ENCODE data around the gene ITGA11. TPM values are rescaled to one million over a fixed set of nuclear protein-coding genes. Genes with fewer than 3 reads are reported as not detected.

ITGA11 gene
- total and polyA plus RNA-seq, 10 donors = 0.27 to 17.2 (median 5.8) TPM

DNA sequence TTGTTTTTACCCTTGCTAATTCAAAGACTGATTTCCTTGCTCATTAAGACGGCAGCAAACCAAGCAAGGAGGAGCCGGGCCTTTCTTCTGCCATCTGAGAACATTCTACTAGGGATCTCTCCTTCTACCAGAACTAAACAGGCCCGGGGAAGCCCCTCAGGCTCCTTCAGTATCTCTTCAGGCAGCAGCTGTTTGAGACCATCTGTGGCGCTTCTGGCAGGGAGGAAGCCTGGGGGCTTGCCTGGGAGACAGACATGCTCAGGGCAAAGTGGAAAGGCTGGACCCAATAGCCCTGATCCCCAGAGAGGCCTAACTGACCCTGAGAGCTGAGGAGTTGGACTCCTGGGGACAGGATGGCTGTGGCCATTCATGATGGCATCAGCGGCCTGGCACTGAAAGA is 86.5 kb downstream of the ITGA11 start:
- no peaks in the 10 kb centered on the region for H3K9me3 ChIP-seq
- peak; percentile 43 for DNase-seq
- WGBS, 5 donors = 84 to 91% (median 87%) methylated on average over 5 of the region's 5 CpGs
- H3K4me3 ChIP-seq = no peak overlapping the region
- H3K27ac ChIP-seq = no peak overlapping the region
- intact Hi-C loops (cut with DNase I; ENCODE audit: low total_unique reads) = no loop called here
- no peaks in the 10 kb centered on the region for H3K27me3 ChIP-seq (replicated peaks in 1 of 7)
- H3K36me3 ChIP-seq = no peaks in the 10 kb centered on the region
- H3K4me1 ChIP-seq = peaks cover 0 to 27% (median 17%) of the 10 kb centered on the region in 6 donors
- TF ChIP-seq POLR2A (IDR thresholded peaks at IDR 0.05) = no peak
- no peak for TF ChIP-seq POLR2AphosphoS5 (IDR thresholded peaks at IDR 0.05)
- TF ChIP-seq, protein P1, sequence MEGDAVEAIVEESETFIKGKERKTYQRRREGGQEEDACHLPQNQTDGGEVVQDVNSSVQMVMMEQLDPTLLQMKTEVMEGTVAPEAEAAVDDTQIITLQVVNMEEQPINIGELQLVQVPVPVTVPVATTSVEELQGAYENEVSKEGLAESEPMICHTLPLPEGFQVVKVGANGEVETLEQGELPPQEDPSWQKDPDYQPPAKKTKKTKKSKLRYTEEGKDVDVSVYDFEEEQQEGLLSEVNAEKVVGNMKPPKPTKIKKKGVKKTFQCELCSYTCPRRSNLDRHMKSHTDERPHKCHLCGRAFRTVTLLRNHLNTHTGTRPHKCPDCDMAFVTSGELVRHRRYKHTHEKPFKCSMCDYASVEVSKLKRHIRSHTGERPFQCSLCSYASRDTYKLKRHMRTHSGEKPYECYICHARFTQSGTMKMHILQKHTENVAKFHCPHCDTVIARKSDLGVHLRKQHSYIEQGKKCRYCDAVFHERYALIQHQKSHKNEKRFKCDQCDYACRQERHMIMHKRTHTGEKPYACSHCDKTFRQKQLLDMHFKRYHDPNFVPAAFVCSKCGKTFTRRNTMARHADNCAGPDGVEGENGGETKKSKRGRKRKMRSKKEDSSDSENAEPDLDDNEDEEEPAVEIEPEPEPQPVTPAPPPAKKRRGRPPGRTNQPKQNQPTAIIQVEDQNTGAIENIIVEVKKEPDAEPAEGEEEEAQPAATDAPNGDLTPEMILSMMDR (IDR thresholded peaks at IDR 0.05 in 8 of 11, conservative IDR thresholded peaks at IDR 0.05 in 3 of 11) = no peak

DNA sequence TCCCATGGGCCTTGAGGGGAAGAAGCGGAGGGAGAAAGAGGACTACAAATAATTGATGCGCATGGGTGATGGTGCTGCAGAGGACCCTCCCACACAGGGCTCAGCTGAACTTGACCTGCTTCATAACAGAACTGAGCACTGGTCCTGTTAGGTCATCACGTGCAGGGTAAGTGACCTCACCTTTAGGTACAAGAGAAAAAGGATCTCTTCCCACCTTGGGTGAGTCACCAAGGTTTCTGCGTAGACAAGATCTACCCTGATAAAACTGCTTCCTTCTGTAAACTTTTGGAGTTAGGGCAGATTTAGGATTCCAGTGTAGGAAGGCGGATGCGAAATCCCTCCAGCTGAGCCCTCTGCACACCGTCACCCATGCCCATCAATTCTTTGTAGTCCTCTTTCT is 87.4 kb downstream of the ITGA11 start:
- DNase-seq = no peak
- intact Hi-C loops (cut with DNase I; ENCODE audit: low total_unique reads) = no loop called here
- 89 to 94% (median 91%) methylated on average over 7 of the region's 7 CpGs for WGBS, 5 donors
- no peaks in the 10 kb centered on the region for H3K27me3 ChIP-seq (replicated peaks in 1 of 7)
- no peaks in the 10 kb centered on the region for H3K36me3 ChIP-seq
- no peak for TF ChIP-seq POLR2AphosphoS5 (IDR thresholded peaks at IDR 0.05)
- TF ChIP-seq, protein P1 (IDR thresholded peaks at IDR 0.05 in 8 of 11, conservative IDR thresholded peaks at IDR 0.05 in 3 of 11) = no peak
- TF ChIP-seq POLR2A (IDR thresholded peaks at IDR 0.05) = no peak
- no peak overlapping the region for H3K27ac ChIP-seq
- no peak overlapping the region for H3K4me3 ChIP-seq
- no peaks in the 10 kb centered on the region for H3K9me3 ChIP-seq
- peaks cover 0 to 31% (median 19%) of the 10 kb centered on the region in 6 donors for H3K4me1 ChIP-seq

DNA sequence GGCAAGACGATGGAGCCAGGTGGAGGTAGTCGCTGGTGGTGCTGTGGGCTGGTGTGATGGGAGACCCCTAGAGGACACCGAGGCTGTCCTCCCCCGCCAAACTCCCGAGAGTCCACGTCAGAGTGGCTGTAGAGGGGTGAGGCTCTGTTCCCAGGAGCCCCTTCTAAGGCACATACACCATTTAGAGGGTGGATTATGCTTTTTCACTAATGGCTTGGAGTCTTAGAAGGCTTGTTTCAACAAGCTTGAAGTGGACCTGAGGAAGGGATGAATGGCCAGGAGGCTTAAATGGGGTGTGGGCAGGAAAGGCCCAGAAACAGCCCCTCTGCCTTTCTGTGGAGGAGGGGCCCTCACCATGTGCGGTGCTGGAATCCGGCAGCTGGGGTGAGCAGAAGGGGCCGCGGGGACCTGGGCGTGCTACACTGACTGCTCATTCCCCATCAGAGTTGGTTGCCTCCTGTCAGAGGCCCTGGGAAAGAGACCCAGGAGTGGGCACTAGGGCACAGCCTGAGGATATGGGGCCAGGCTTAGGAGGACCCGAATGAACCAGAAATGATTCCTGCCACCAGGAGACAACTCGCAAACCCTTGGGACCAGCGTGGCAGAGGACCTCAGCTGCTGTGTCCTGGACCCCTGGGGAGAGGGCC is 88.3 kb downstream of the ITGA11 start:
- H3K27me3 ChIP-seq (replicated peaks in 1 of 7) = no peaks in the 10 kb centered on the region
- peaks cover 0 to 31% (median 19%) of the 10 kb centered on the region in 6 donors for H3K4me1 ChIP-seq
- no peak overlapping the region for H3K27ac ChIP-seq
- peak; percentile 56 for DNase-seq
- H3K36me3 ChIP-seq = no peaks in the 10 kb centered on the region
- intact Hi-C loops (cut with DNase I; ENCODE audit: low total_unique reads) = no loop called here
- no peak for TF ChIP-seq POLR2AphosphoS5 (IDR thresholded peaks at IDR 0.05)
- TF ChIP-seq POLR2A (IDR thresholded peaks at IDR 0.05) = no peak
- TF ChIP-seq, protein P1 (IDR thresholded peaks at IDR 0.05 in 8 of 11, conservative IDR thresholded peaks at IDR 0.05 in 3 of 11) = no peak
- H3K4me3 ChIP-seq = no peak overlapping the region
- 85 to 96% (median 93%) methylated on average over 13 to 14 of the region's 14 CpGs for WGBS, 5 donors
- no peaks in the 10 kb centered on the region for H3K9me3 ChIP-seq

DNA sequence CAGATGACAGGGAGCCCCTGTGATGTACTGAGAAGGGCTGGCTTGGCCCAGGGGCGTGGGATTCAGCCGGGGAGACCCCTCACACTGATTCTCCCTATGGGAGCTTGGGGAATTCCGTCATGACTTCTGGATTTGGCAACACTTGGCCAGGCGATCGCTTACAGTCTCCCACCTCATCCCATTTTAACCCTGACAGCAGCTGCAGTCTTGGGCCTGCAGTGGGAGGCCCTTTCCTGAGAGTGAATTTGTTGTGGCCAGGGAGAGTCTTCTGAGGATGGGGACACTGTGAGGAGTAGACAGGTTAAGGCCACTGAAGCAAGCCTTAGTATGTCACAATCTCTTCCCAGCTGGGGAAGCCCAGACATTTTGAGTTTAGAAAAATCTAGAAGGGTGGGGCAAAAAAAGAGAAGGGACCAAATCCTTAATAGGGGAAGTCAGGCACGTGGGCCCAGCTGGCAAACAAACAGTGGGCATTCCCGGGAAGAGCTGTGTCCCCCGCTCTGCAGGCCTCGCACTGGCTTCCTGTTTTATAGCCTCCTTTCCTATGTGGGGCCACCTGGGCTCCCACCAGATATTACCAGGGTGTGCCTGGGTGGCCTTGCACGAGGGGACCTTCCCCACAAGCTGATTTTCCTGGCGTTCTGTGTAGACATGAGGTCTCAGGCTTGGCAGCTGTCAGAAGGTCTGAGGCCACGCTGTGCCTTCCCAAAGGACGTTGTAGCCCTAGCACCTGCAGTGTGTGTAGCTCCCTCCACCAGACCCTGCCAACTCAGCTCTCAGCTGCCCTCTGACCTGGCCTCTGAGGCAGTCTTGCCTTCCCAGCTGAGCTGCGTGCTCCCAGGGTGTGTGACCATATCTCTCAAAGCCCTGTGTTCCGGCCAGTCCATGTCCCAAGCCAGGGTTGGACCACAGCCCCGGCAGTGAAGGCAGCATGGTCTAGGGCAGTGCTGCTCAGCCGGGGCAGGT is 89.9 kb downstream of the ITGA11 start:
- no peaks in the 10 kb centered on the region for H3K36me3 ChIP-seq
- intact Hi-C loops (cut with DNase I; ENCODE audit: low total_unique reads) = no loop called here
- no peak overlapping the region for H3K4me3 ChIP-seq
- no peaks in the 10 kb centered on the region for H3K27me3 ChIP-seq (replicated peaks in 1 of 7)
- H3K9me3 ChIP-seq = no peaks in the 10 kb centered on the region
- H3K4me1 ChIP-seq = peaks cover 0 to 31% (median 19%) of the 10 kb centered on the region in 6 donors
- peak; percentile 76 for DNase-seq
- H3K27ac ChIP-seq = peak overlapping the region in 7 of 8 donors; percentile 47 to 69 (median 51)
- WGBS, 5 donors = 32 to 56% (median 50%) methylated on average over 14 to 17 of the region's 17 CpGs
- TF ChIP-seq POLR2A (IDR thresholded peaks at IDR 0.05) (no peak), POLR2AphosphoS5 (IDR thresholded peaks at IDR 0.05) (peak in 1 of 3 donors; percentile 53)
- TF ChIP-seq, protein P1 (IDR thresholded peaks at IDR 0.05 in 8 of 11, conservative IDR thresholded peaks at IDR 0.05 in 3 of 11) = no peak

Measured in spleen (tissue), 11 donors.